ENCODE results near the gene SCYGR8. TPM values are rescaled to one million over a fixed set of nuclear protein-coding genes. Genes with fewer than 3 reads are reported as not detected.

Gene SCYGR8
- total RNA-seq, 1 experiment from 2014 or later: not detected

- Histone ChIP-seq H3K9me3 (ENCODE audit: control insufficient read depth, insufficient read depth, low read depth, low read length) (no peaks in the 10 kb centered on the region), H3K36me3 (ENCODE audit: control insufficient read depth, insufficient read depth, low read length) (no peaks in the 10 kb centered on the region), H3K4me3 (ENCODE audit: low read depth in 2 of 2, low read length in 2 of 2) (no peak overlapping the region), H3K27ac (ENCODE audit: low read length) (no peak overlapping the region), H3K4me1 (ENCODE audit: control insufficient read depth, insufficient read depth, low read length) (no peaks in the 10 kb centered on the region), H3K27me3 (ENCODE audit: control insufficient read depth, insufficient read depth, low read length) (no peaks in the 10 kb centered on the region)
- intact Hi-C loops (cut with micrococcal nuclease; ENCODE audit: unreplicated experiment) (loop anchor here (1.0 to 10.0 kb wide), 3 partner anchors 108 to 359 kb away; no protein-coding TSS in a partner anchor), in situ Hi-C loops (cut with HindIII; ENCODE audit: low pct_unique_long_range_greater_than_20kb, low sequenced_read_pairs) (no loop called here)
- CTCF ChIA-PET: interaction anchor here (0.5 to 2.5 kb wide), 6 partner anchors 10 to 295 kb away, joined by 3 to 33 read pairs (median 4); no protein-coding TSS in a partner anchor
- POLR2A ChIA-PET: no interaction called here
- no TSS peak for BruUV-seq (replicated peaks)
- no peak for DNase-seq (ENCODE audit: low read depth, low spot score)
- ATAC-seq: peak; percentile 39
- no peak for TF ChIP-seq SIN3A (IDR thresholded peaks at IDR 0.05; ENCODE audit: borderline replicate concordance, insufficient read depth, low read depth, low read length)
- TF ChIP-seq TCF7L2 (IDR thresholded peaks at IDR 0.05; ENCODE audit: low read depth, low read length): no peak
- TF ChIP-seq, protein P1, sequence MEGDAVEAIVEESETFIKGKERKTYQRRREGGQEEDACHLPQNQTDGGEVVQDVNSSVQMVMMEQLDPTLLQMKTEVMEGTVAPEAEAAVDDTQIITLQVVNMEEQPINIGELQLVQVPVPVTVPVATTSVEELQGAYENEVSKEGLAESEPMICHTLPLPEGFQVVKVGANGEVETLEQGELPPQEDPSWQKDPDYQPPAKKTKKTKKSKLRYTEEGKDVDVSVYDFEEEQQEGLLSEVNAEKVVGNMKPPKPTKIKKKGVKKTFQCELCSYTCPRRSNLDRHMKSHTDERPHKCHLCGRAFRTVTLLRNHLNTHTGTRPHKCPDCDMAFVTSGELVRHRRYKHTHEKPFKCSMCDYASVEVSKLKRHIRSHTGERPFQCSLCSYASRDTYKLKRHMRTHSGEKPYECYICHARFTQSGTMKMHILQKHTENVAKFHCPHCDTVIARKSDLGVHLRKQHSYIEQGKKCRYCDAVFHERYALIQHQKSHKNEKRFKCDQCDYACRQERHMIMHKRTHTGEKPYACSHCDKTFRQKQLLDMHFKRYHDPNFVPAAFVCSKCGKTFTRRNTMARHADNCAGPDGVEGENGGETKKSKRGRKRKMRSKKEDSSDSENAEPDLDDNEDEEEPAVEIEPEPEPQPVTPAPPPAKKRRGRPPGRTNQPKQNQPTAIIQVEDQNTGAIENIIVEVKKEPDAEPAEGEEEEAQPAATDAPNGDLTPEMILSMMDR (IDR thresholded peaks at IDR 0.05): no peak
- no peak for TF ChIP-seq POLR2AphosphoS5 (IDR thresholded peaks at IDR 0.05; ENCODE audit: low read depth, low read length)
- TF ChIP-seq, protein P2, sequence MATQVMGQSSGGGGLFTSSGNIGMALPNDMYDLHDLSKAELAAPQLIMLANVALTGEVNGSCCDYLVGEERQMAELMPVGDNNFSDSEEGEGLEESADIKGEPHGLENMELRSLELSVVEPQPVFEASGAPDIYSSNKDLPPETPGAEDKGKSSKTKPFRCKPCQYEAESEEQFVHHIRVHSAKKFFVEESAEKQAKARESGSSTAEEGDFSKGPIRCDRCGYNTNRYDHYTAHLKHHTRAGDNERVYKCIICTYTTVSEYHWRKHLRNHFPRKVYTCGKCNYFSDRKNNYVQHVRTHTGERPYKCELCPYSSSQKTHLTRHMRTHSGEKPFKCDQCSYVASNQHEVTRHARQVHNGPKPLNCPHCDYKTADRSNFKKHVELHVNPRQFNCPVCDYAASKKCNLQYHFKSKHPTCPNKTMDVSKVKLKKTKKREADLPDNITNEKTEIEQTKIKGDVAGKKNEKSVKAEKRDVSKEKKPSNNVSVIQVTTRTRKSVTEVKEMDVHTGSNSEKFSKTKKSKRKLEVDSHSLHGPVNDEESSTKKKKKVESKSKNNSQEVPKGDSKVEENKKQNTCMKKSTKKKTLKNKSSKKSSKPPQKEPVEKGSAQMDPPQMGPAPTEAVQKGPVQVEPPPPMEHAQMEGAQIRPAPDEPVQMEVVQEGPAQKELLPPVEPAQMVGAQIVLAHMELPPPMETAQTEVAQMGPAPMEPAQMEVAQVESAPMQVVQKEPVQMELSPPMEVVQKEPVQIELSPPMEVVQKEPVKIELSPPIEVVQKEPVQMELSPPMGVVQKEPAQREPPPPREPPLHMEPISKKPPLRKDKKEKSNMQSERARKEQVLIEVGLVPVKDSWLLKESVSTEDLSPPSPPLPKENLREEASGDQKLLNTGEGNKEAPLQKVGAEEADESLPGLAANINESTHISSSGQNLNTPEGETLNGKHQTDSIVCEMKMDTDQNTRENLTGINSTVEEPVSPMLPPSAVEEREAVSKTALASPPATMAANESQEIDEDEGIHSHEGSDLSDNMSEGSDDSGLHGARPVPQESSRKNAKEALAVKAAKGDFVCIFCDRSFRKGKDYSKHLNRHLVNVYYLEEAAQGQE (IDR thresholded peaks at IDR 0.05; ENCODE audit: insufficient read depth in 1 of 2, low read depth in 2 of 2, low read length in 1 of 2): no peak
Observed at GRCh38 chr2:227765788-227766372, 20.2 kb downstream of the SCYGR8 start.

DNA sequence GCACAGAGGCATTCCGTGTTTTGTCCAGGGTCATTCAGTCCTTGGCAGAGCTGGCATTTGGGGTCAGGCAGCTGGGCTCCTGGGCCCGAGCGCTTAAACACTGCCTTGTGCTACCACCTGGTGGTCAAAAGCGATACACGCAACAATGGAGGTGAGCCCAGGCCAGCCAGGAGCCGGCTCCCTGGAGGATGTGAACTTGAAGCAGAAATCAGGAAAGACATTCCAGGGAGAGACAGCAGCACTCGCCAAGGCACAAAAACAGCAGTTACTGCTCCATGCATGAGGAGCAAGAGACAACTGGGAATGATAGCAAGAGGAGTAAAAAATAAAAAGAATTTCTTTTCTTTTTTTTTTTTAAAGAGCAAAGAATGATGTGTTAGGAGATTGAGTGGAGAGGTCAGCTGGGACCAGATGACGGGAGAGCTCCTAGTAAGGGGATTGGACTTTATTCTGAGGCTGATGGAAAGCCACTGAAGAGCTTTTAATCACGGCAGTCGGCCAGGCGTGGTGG lies 20.7 kb downstream of the SCYGR8 start:
- no peak overlapping the region for H3K27ac ChIP-seq (ENCODE audit: low read length)
- H3K4me1 ChIP-seq (ENCODE audit: control insufficient read depth, insufficient read depth, low read length): no peaks in the 10 kb centered on the region
- POLR2A ChIA-PET: no interaction called here
- no peaks in the 10 kb centered on the region for H3K9me3 ChIP-seq (ENCODE audit: control insufficient read depth, insufficient read depth, low read depth, low read length)
- CTCF ChIA-PET: interaction anchor here (0.5 to 2.5 kb wide), 6 partner anchors 108 to 296 kb away, joined by 3 to 33 read pairs (median 4); no protein-coding TSS in a partner anchor
- TF ChIP-seq SIN3A (IDR thresholded peaks at IDR 0.05; ENCODE audit: borderline replicate concordance, insufficient read depth, low read depth, low read length): no peak
- TF ChIP-seq TCF7L2 (IDR thresholded peaks at IDR 0.05; ENCODE audit: low read depth, low read length): no peak
- no peak for TF ChIP-seq POLR2AphosphoS5 (IDR thresholded peaks at IDR 0.05; ENCODE audit: low read depth, low read length)
- TF ChIP-seq, protein P1 (IDR thresholded peaks at IDR 0.05): peak; percentile 84
- TF ChIP-seq, protein P2 (IDR thresholded peaks at IDR 0.05; ENCODE audit: insufficient read depth in 1 of 2, low read depth in 2 of 2, low read length in 1 of 2): no peak
- BruUV-seq (replicated peaks): no TSS peak
- H3K36me3 ChIP-seq (ENCODE audit: control insufficient read depth, insufficient read depth, low read length): no peaks in the 10 kb centered on the region
- ATAC-seq: peak; percentile 99
- peak; percentile 53 for DNase-seq (ENCODE audit: low read depth, low spot score)
- intact Hi-C loops (cut with micrococcal nuclease; ENCODE audit: unreplicated experiment) (loop anchor here (1.0 to 10.0 kb wide), 3 partner anchors 108 to 360 kb away; no protein-coding TSS in a partner anchor), in situ Hi-C loops (cut with HindIII; ENCODE audit: low pct_unique_long_range_greater_than_20kb, low sequenced_read_pairs) (no loop called here)
- no peaks in the 10 kb centered on the region for H3K27me3 ChIP-seq (ENCODE audit: control insufficient read depth, insufficient read depth, low read length)
- no peak overlapping the region for H3K4me3 ChIP-seq (ENCODE audit: low read depth in 2 of 2, low read length in 2 of 2)

All from Panc1 (cell line).